Measurements from ENCODE around the gene HRC. TPM values are rescaled to one million over a fixed set of nuclear protein-coding genes. Genes with fewer than 3 reads are reported as not detected.
"Not testable (repeated sequence)": the region's sequence is repeated elsewhere in the genome, so short reads cannot be mapped to it uniquely, and the experiment has no call there.

The HRC gene
- total and polyA plus RNA-seq, 2 of the 8 experiments (the other 6 are each of a cell fraction or from before 2014, with no cell fraction given), result 2.3 to 2.6 TPM

- H2AFZ ChIP-seq (ENCODE audit: low read length); H3K27me3 ChIP-seq (replicated peaks in 1 of 4; ENCODE audit: control insufficient read depth in 3 of 4, extremely low read depth in 1 of 4, insufficient read depth in 3 of 4, low read length in 3 of 4); H2BK15ac ChIP-seq (ENCODE audit: low read length); H3K4ac ChIP-seq (replicated peaks; ENCODE audit: insufficient read length, low read depth, low read length); H3K23ac ChIP-seq (ENCODE audit: insufficient read length); H4K8ac ChIP-seq (ENCODE audit: extremely low read depth, insufficient read depth, low read length); H2BK20ac ChIP-seq (ENCODE audit: low read length); H2AK5ac ChIP-seq (ENCODE audit: low read depth, low read length); H3K9ac ChIP-seq (replicated peaks in 1 of 4; ENCODE audit: extremely low read depth in 1 of 4, low read depth in 3 of 4, low read length in 3 of 4); H3K79me1 ChIP-seq (ENCODE audit: low read depth, low read length); H3K56ac ChIP-seq (replicated peaks; ENCODE audit: insufficient read length, low read depth, low read length); H3K9me3 ChIP-seq (ENCODE audit: insufficient read depth in 2 of 2, low read depth in 1 of 2, low read length in 1 of 2); H2BK12ac ChIP-seq (ENCODE audit: low read depth, low read length); H2BK5ac ChIP-seq (ENCODE audit: low read depth, low read length); H4K5ac ChIP-seq (ENCODE audit: insufficient read length, low read depth, low read length); H3K4me2 ChIP-seq (ENCODE audit: insufficient read depth in 1 of 2, low read depth in 2 of 2, low read length in 2 of 2); H2BK120ac ChIP-seq (replicated peaks; ENCODE audit: low read depth, low read length); FAIRE-seq; H4K20me1 ChIP-seq (replicated peaks in 1 of 2; ENCODE audit: control insufficient read depth in 1 of 2, insufficient read depth in 2 of 2, low read length in 2 of 2); H3K4me1 ChIP-seq (replicated peaks in 1 of 4; ENCODE audit: control insufficient read depth in 3 of 4, insufficient read depth in 4 of 4, low read length in 3 of 4); H3K79me2 ChIP-seq (ENCODE audit: control insufficient read depth in 1 of 2, insufficient read depth in 2 of 2, low read length in 2 of 2); DNase-seq (ENCODE audit: low read depth in 1 of 2, low spot score in 2 of 2); H3K4me3 ChIP-seq (ENCODE audit: extremely low read depth in 1 of 4, insufficient read depth in 2 of 4, low read depth in 3 of 4, low read length in 4 of 4); H3K23me2 ChIP-seq (ENCODE audit: low read depth, low read length); H4K91ac ChIP-seq (replicated peaks; ENCODE audit: insufficient read length, low read length); H3K18ac ChIP-seq (ENCODE audit: extremely low read depth, low read length); H3K27ac ChIP-seq (ENCODE audit: low read depth, low read length); H3K14ac ChIP-seq (ENCODE audit: insufficient read length); H3K36me3 ChIP-seq (ENCODE audit: control insufficient read depth in 2 of 4, insufficient read depth in 4 of 4, low read length in 3 of 4): not testable (repeated sequence)
- CTCF ChIA-PET (ENCODE audit: partially characterized antibody), result interaction anchor here (0.7 to 1.2 kb wide), 3 partner anchors 17 to 76 kb away, joined by 3 to 5 read pairs (median 3); no protein-coding TSS in a partner anchor
- WGBS, 2 experiments (ENCODE audit: extremely low coverage in 1 of 2, insufficient coverage in 1 of 2, insufficient read length in 1 of 2, insufficient replicate concordance in 2 of 2, low coverage in 1 of 2, low lambda C conversion rate in 2 of 2, missing lambda C conversion rate in 1 of 2), result 92% methylated on average over 15 of the region's 20 CpGs; no CpG with 5 or more reads in 1 of the 2 experiments
- POLR2A ChIA-PET (ENCODE audit: partially characterized antibody), result interaction anchor here (0.8 kb wide), 1 partner anchor 9 kb away, joined by 3 read pairs; no protein-coding TSS in a partner anchor
These were observed 27.0 kb upstream of the HRC start for GRCh38 chr19:49182010-49182847.

All from H1 (cell line).